ENCODE measurements around the gene BICD1.

BICD1 gene

GRCh38 chr12:32281098-32281497 lies 174.5 kb downstream of the BICD1 start:
- DNase-seq (ENCODE audit: low spot score) = no peak

DNA sequence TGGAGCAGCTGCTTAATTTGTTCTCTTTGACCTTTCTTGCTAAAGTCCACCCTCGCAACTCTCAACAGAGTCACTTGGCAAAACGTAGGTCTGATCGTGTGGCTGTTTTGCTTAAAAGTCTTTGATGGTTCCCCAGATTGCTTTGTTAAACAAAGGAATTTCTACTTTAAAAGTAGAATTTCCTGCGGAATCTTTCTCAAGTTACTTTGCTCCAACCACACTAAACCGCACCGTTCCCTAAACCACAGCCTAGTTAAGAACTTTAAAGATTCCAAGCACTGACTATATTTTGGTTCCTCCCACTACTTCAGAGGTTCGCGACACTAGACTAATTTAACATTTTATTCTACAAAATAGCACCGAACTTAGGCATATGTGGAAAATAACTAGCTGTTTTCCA lies 177.9 kb downstream of the BICD1 start:
- DNase-seq (ENCODE audit: low spot score) = no peak

- no peak for DNase-seq (ENCODE audit: low spot score)
Observed at GRCh38 chr12:32285021-32285420, 178.4 kb downstream of the BICD1 start.

GRCh38 chr12:32285489-32285888 lies 178.8 kb downstream of the BICD1 start:
- no peak for DNase-seq (ENCODE audit: low spot score)

DNA sequence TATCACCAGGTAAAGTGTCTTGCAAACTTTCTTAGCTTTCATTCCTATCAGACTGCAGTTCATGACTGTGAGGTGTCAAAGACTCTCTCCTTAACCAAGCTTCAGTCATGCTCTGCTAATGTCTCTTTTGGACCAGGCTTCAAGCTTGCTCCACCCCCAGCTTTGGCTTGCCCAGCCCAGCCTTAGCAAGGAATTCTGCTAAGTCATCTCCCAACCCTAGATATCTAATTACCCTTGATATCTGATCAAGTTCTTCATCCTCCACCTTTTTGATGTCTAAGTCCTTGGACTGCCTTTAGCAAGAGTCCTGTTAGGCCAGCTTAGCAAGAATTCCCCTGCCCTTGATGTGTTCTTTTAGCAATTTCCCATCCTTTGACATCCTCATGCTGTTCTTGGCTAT lies 183.8 kb downstream of the BICD1 start:
- DNase-seq (ENCODE audit: low spot score) = peak; percentile 51

- no peak for DNase-seq (ENCODE audit: low spot score)
Observed at GRCh38 chr12:32292151-32292550, 185.5 kb downstream of the BICD1 start.

- no peak for DNase-seq (ENCODE audit: low spot score)
Observed at GRCh38 chr12:32293808-32294419, 187.3 kb downstream of the BICD1 start.

DNA sequence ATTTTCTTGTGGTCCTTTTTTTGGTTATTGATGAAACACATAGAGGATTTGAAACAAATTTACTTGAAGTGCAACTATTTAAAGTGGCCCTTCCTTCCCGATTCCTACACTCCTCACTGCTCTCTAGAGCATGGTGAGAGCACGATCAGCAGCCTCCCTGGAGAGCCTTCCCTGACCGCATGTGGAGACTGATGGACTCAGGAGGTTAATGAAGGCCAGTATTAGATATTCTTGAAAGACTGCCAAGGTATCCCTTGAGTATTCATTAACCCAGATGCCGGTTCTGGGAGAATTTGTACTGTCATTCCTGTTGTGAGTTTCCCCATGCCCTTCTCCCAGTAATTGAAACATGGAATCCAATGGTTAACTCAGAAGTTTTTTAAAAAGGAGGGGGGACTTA lies 189.9 kb downstream of the BICD1 start:
- DNase-seq (ENCODE audit: low spot score) = no peak

DNA sequence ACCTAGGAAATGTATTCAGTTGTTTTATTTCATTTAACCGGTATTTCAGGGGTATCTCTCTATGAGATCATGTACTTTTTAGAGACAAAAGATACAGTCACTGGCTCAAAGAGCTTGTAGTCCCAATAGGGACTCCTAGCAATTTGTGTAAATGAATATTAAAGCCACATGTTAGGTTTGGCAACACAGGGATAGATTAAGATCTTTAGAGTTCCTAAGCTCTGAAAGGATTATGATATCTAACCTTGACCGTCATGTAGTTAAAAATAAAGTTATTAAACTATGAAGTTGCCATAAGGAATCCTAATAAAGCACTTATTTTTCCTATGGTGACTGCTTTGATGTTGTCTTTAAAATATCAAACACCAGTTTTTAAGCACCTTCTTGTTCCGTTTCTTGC lies 192.3 kb downstream of the BICD1 start:
- peak; percentile 22 for DNase-seq (ENCODE audit: low spot score)

DNA sequence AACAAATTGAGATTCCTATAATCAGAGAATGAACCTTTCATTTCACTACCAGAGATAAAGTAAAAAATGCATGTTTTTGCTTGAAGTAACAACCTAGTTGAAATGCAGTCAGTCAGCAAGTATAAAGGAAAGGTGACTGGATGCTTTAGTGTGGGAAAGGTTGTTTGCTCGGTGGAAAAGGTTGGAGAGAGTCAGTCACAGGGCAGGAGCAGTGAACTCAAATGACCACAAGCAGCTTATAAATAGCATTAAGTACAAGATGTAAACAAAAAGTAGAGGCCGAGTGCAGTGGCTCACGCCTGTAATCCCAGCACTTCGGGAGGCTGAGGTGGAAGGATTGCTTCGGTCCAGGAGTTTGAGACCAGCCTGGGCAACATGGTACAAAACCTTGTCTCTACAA lies 194.6 kb downstream of the BICD1 start:
- DNase-seq (ENCODE audit: low spot score) = no peak

GRCh38 chr12:32302218-32303173 lies 195.8 kb downstream of the BICD1 start:
- peak; percentile 43 for DNase-seq (ENCODE audit: low spot score)

- no peak for DNase-seq (ENCODE audit: low spot score)
Observed at GRCh38 chr12:32303174-32303549, 196.5 kb downstream of the BICD1 start.

GRCh38 chr12:32305163-32305562 lies 198.5 kb downstream of the BICD1 start:
- DNase-seq (ENCODE audit: low spot score) = no peak

- DNase-seq (ENCODE audit: low spot score) = no peak
Observed at GRCh38 chr12:32307326-32307725, 200.7 kb downstream of the BICD1 start.

DNA sequence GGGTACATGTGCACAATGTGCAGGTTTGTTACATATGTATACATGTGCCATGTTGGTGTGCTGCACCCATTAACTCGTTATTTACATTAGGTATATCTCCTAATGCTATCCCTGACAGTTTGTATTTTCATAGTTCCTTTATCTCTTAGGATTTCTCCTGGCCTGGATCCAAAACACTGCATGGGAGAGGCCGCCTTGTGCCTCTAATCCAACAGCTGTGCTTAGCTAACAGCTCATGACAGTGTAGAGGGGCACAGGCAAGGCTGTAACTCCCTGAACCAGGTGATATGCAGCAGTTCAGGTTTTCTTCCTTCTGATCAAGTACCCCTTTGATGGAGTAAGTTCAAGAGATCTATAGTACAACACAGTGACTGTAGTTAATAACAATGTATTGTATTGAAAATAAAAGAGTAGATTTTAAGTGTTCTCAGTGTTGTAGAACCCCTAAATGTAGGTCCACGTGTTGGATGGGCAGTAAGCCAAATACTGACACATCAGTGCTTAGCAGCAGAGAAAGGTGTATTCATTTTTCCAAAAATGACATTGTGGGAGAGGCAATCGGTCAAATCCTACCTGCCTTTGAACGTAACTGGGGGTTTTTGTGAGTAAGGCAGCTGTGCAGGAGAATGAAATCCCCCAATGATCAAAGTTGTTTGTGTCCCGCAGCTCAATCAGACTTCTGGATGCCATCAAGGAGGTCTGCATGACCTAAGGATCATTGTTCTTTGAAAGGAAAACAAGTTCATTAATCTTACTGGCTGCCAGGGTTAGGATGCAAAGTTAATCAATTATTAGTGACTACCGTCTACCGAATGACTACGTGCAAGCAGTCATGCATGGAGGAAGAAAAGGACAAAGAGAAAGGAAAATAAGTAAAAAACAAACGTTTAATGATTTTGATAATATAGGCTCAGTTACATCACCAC lies 203.4 kb downstream of the BICD1 start:
- no peak for DNase-seq (ENCODE audit: low spot score)

GRCh38 chr12:32312049-32312670 lies 205.5 kb downstream of the BICD1 start:
- DNase-seq (ENCODE audit: low spot score) = peak; percentile 55

DNA sequence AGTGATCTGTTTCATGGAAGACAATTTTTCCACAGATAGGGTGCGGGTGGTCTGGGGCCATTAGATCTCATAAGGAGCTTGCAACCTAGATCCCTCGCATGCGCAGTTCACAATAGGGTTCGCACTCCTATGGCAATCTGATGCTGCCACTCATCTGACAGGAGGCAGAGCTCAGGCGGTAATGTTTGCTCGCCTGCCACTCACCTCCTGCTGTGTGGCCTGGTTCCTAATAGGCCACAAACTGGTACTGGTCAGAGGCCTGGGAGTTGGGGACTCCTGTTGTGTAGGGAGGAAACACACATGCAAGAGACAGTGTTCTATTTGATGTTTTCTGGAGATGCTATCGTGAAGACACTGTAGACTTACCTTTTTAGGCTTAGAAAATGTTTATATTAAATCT lies 215.7 kb downstream of the BICD1 start:
- DNase-seq (ENCODE audit: low spot score) = no peak

DNA sequence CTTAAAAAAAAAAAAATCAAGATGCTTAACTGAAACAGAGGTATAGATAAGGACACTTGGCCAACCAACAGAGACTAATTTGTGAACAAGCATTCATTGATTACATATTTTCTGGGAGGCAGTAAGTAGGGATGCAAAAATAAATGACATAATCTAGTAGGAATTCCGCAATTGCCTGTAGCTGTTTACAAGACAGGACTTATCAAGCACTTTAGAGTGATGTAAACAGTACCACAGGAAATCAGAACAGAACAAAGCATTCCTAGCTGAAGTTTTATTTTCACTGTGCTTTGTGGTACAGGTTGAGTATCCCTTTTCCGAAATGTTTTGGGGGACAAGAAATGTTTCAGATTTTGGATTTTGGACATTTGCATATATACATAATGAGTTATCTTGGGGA lies 224.5 kb downstream of the BICD1 start:
- no peak for DNase-seq (ENCODE audit: low spot score)

DNA sequence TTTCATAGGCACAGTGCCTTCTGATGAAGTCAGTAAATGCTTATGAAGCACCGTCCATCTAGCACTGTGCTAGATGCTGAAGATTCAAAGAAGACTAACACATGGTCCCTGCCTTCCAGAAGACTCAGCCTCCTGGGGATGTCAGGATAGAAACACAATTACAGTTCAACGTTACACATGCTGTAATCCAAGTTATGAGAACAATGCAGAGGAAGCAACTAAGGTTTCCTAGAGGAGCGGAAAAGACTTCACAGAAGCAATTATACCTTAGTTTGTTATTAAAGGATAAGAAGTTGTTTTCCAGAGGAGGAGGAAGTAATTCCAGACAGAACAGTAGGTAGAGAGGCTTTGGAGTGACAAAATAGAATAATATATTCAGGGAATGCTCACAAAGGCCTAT lies 225.8 kb downstream of the BICD1 start:
- DNase-seq (ENCODE audit: low spot score) = peak; percentile 9

GRCh38 chr12:32334371-32334777 lies 227.7 kb downstream of the BICD1 start:
- no peak for DNase-seq (ENCODE audit: low spot score)

GRCh38 chr12:32336261-32336660 lies 229.6 kb downstream of the BICD1 start:
- no peak for DNase-seq (ENCODE audit: low spot score)

GRCh38 chr12:32343496-32343895 lies 236.8 kb downstream of the BICD1 start:
- DNase-seq (ENCODE audit: low spot score) = no peak
